Neural cell (in vitro differentiated cells): Measurements from ENCODE around the gene BIVM. TPM values are rescaled to one million over a fixed set of nuclear protein-coding genes. Genes with fewer than 3 reads are reported as not detected.

Experiments
- H2AFZ ChIP-seq: fragments of 200-600, 300-800 bp; sonication (generic), shearing (Covaris generic); 2 replicates; pipeline ENCODE4 v1.6.0; 2014; ENCODE audit warnings: low read depth, mild to moderate bottlenecking, antibody characterized with exemption, low read length, moderate library complexity
- H3F3A ChIP-seq: fragments of 200-600 bp; shearing (Covaris generic); 2 replicates; pipeline ENCODE4 v1.6.1; 2016; ENCODE audit warnings: mild to moderate bottlenecking, moderate library complexity, mixed read lengths, antibody characterized with exemption, low read length; ENCODE audit not compliant: insufficient read depth, poor library complexity, severe bottlenecking
- H3K27ac ChIP-seq: fragments of 200-600, 300-800 bp; sonication (generic), shearing (Covaris generic); 2 replicates; pipeline ENCODE4 v1.5.1; 2014; ENCODE audit warnings: mild to moderate bottlenecking, low read length, moderate library complexity
- H3K27me3 ChIP-seq: fragments of 300-800, 200-600 bp; sonication (generic), shearing (Covaris generic); 2 replicates; pipeline ENCODE4 v1.6.0; 2014; ENCODE audit warnings: mild to moderate bottlenecking, low read depth, low read length, moderate library complexity; ENCODE audit not compliant: insufficient read depth
- H3K36me3 ChIP-seq: fragments of 300-800, 200-600 bp; sonication (generic), shearing (Covaris generic); 2 replicates; pipeline ENCODE4 v1.5.1; 2014; ENCODE audit warnings: mild to moderate bottlenecking, antibody characterized with exemption, low read length, moderate library complexity; ENCODE audit not compliant: insufficient read depth
- H3K4me2 ChIP-seq: fragments of 300-800, 200-600 bp; sonication (generic), shearing (Covaris generic); 2 replicates; pipeline ENCODE4 v1.6.0; 2014; ENCODE audit warnings: mild to moderate bottlenecking, low read length
- H3K4me3 ChIP-seq: fragments of 300-800, 200-600 bp; sonication (generic), shearing (Covaris generic); 2 replicates; pipeline ENCODE4 v1.5.1; 2014; ENCODE audit warnings: mild to moderate bottlenecking, low read length, moderate library complexity
- H3K79me2 ChIP-seq: fragments of 200-600 bp; shearing (Covaris generic); replicated peaks from 2 replicates; pipeline ENCODE4 v1.6.0; 2014; ENCODE audit warnings: mild to moderate bottlenecking, low read length, moderate library complexity; ENCODE audit not compliant: insufficient read depth
- H3K9ac ChIP-seq: fragments of 300-800, 200-600 bp; sonication (generic), shearing (Covaris generic); 2 replicates; pipeline ENCODE4 v1.6.1; 2016; ENCODE audit warnings: mild to moderate bottlenecking, low read length, mixed read lengths
- H3K9me2 ChIP-seq: fragments of 200-600 bp; shearing (Covaris generic); 2 replicates; pipeline ENCODE4 v1.6.1; 2016; ENCODE audit warnings: mild to moderate bottlenecking, low read length, mixed read lengths; ENCODE audit not compliant: insufficient read depth
- H3K9me3 ChIP-seq: fragments of 200-600, 300-800 bp; sonication (generic), shearing (Covaris generic); 2 replicates; pipeline ENCODE4 v1.6.1; 2016; ENCODE audit warnings: mild to moderate bottlenecking, mixed run types, low read length, moderate library complexity, mixed read lengths
- H4K20me1 ChIP-seq: fragments of 200-600 bp; shearing (Covaris generic); 2 replicates; pipeline ENCODE4 v1.6.1; 2016; ENCODE audit warnings: mild to moderate bottlenecking, mixed run types; ENCODE audit not compliant: insufficient read depth
- CTCF ChIP-seq: fragments of 450-650 bp; IDR thresholded peaks from 2 replicates; pipeline ENCODE4 v1.5.1; 2014; ENCODE audit warnings: antibody characterized with exemption, mild to moderate bottlenecking, moderate library complexity; ENCODE audit not compliant: poor library complexity, severe bottlenecking
- EP300 ChIP-seq: fragments of 450-650 bp; conservative IDR thresholded peaks from 2 replicates; pipeline ENCODE4 v1.6.1; 2014; ENCODE audit warnings: antibody characterized with exemption, mild to moderate bottlenecking, moderate library complexity; ENCODE audit not compliant: poor library complexity, severe bottlenecking
- EZH2 ChIP-seq: fragments of 200-600, 300-800 bp; shearing (Covaris generic), sonication (generic); IDR thresholded peaks from 2 replicates; pipeline ENCODE4 v1.6.1; 2014; ENCODE audit warnings: antibody characterized with exemption, low read length, borderline replicate concordance, mild to moderate bottlenecking; ENCODE audit not compliant: insufficient read depth, poor library complexity, severe bottlenecking
- MXI1 ChIP-seq: fragments of 450-650 bp; conservative IDR thresholded peaks from 2 replicates; pipeline ENCODE4 v1.6.1; 2014; ENCODE audit warnings: antibody characterized with exemption, mild to moderate bottlenecking; ENCODE audit not compliant: poor library complexity, severe bottlenecking
- POLR2AphosphoS5 ChIP-seq: IDR thresholded peaks from 2 replicates; pipeline ENCODE4 v1.6.1; 2012
- RAD21 ChIP-seq: fragments of 450-650 bp; conservative IDR thresholded peaks from 2 replicates; pipeline ENCODE4 v1.6.1; 2014; ENCODE audit warnings: antibody characterized with exemption, mild to moderate bottlenecking, moderate library complexity
- REST ChIP-seq: IDR thresholded peaks from 2 replicates; pipeline ENCODE4 v1.6.1; 2012; ENCODE audit warnings: borderline replicate concordance
- SMC3 ChIP-seq: fragments of 450-650 bp; conservative IDR thresholded peaks from 2 replicates; pipeline ENCODE4 v1.6.1; 2014; ENCODE audit warnings: antibody characterized with exemption, mild to moderate bottlenecking, moderate library complexity; ENCODE audit not compliant: poor library complexity
- TAF1 ChIP-seq: IDR thresholded peaks from 2 replicates; pipeline ENCODE4 v1.6.1; 2012; ENCODE audit warnings: low read depth
- polyA minus RNA-seq: library from RNA; depleted of rRNA, polyadenylated mRNA; stranded (reverse); fragments of >200 nt; gene quantifications from 2 replicates; pipeline ENCODE4 v1.2.3, GENCODE V29; 2014
- polyA plus RNA-seq: library from polyadenylated mRNA; depleted of rRNA; stranded (reverse); fragments of >200 nt; gene quantifications from 2 replicates; pipeline ENCODE4 v1.2.3, GENCODE V29; 2014

The BIVM gene
- polyA plus RNA-seq (57.7 and 60.7 TPM in 2 replicates), polyA minus RNA-seq (48.7 and 49.9 TPM in 2 replicates)

- no peaks in the 10 kb centered on the region for H3K9me2 ChIP-seq
- H3K9ac ChIP-seq: peak within 1 kb of the TSS; percentile 79
- no peak within 1 kb of the TSS for H3K27ac ChIP-seq
- no peaks in the 10 kb centered on the region for H3F3A ChIP-seq
- no peaks in the 10 kb centered on the region for H4K20me1 ChIP-seq
- no peaks in the 10 kb centered on the region for H3K27me3 ChIP-seq
- no peaks in the 10 kb centered on the region for H3K9me3 ChIP-seq
- peak within 1 kb of the TSS; percentile 95 for H3K4me2 ChIP-seq
- peaks cover 12% of the 10 kb centered on the region for H3K79me2 ChIP-seq
- TF ChIP-seq SMC3 (peak; percentile 29), RAD21 (no peak), POLR2AphosphoS5 (peak; percentile 48), EP300 (peak; percentile 17), REST (peak; percentile 55), EZH2 (no peak), MXI1 (peak; percentile 88), CTCF (peak; percentile 27), TAF1 (peak; percentile 72)
- H3K36me3 ChIP-seq: no peaks in the 10 kb centered on the region
- H2AFZ ChIP-seq: peak within 1 kb of the TSS; percentile 93
- peak within 1 kb of the TSS; percentile 89 for H3K4me3 ChIP-seq
These were observed at the start of gene BIVM, which contains the start of gene POGLUT2 for GRCh38 chr13:102798581-102799425. BIVM (plus strand) TSS chr13:102799119; CDS start chr13:102807268, 8,149 bp downstream. POGLUT2 (minus strand) TSS chr13:102798976; CDS start chr13:102798670, 306 bp downstream.

DNA sequence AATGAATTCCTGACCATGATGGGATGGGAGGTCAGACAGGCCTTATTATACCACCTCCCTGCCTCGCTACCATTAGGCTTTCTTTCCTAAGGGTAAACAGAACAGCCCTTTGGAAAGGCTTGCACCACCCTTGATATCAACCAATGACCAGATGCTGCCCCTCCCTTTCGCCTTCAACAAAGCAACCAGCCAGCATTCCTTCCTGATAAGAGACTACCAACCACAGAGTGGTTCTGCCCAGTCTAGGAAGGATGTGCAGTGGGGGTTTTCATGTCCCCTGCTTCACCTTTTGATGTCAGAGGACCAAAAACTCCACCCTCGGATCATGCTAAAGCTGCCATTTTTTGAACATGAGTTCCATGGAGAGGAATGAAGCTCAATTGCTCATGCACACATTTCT lies 47.0 kb upstream of the BIVM start:
- Histone ChIP-seq H3K27me3 (no peaks in the 10 kb centered on the region), H3F3A (no peaks in the 10 kb centered on the region), H3K4me2 (no peak overlapping the region), H3K27ac (no peak overlapping the region), H3K79me2 (no peaks in the 10 kb centered on the region), H4K20me1 (no peaks in the 10 kb centered on the region), H3K36me3 (no peaks in the 10 kb centered on the region), H3K9me3 (no peaks in the 10 kb centered on the region), H3K4me3 (no peak overlapping the region), H3K9me2 (no peaks in the 10 kb centered on the region), H2AFZ (no peak overlapping the region), H3K9ac (no peak overlapping the region)
- TF ChIP-seq POLR2AphosphoS5 (no peak), CTCF (no peak), MXI1 (no peak), REST (no peak), RAD21 (no peak), SMC3 (no peak), EP300 (no peak)
